ENCODE measurements around the gene ZNF174. TPM values are rescaled to one million over a fixed set of nuclear protein-coding genes. Genes with fewer than 3 reads are reported as not detected.
A peak's percentile ranks its signal among the peaks of the same experiment; 100 is the strongest.

The ZNF174 gene
- total RNA-seq, 1 donor from 2014 or later: 10.4 TPM

DNA sequence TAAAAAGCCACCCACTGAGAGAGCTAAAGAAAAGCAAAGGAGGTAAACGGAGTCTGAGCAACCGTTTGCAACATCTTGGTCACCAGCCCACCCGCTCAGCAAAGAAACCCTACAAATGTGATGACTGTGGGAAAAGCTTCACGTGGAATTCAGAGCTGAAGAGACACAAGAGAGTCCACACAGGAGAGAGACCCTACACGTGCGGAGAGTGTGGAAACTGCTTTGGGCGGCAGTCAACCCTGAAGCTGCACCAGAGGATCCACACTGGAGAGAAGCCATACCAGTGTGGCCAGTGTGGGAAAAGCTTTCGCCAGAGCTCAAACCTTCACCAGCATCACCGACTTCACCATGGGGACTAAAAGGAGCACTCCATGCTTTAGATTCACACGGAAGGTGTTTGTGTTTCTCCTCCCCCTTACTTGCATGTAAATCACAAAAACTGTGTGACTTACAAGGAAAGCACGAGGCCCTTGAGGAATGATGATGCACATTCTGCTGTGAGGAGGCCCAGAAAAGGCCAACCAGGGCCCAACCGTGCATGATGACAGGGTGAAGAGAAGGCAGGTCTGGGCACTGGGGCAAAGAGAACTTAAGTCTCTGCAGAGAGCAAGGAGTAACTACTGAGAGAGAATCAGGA lies 7.7 kb downstream of the ZNF174 start:
- intact Hi-C loops (cut with micrococcal nuclease): no loop called here
- POLR2A ChIA-PET: interaction anchor here (0.6 kb wide), 1 partner anchor 143 kb away, joined by 3 read pairs; no protein-coding TSS in a partner anchor
- H3K27ac Mint-ChIP-seq: no peak overlapping the region
- DNase-seq (no peak), ATAC-seq (ENCODE audit: low read depth) (no peak)
- peaks cover 3% of the 10 kb centered on the region for H3K4me1 Mint-ChIP-seq
- no peaks in the 10 kb centered on the region for H3K27me3 Mint-ChIP-seq
- H3K4me3 Mint-ChIP-seq: no peak overlapping the region
- TF ChIP-seq CTCF (IDR thresholded peaks at IDR 0.05): no peak
- H3K36me3 Mint-ChIP-seq (ENCODE audit: low read depth): peaks cover 71% of the 10 kb centered on the region
- H3K9me3 Mint-ChIP-seq: peaks cover 24% of the 10 kb centered on the region
- CTCF ChIA-PET: no interaction called here

GRCh38 chr16:3413730-3414379 lies 12.8 kb downstream of the ZNF174 start:
- ChIA-PET POLR2A (no interaction called here), CTCF (no interaction called here)
- TF ChIP-seq CTCF (IDR thresholded peaks at IDR 0.05): no peak
- H3K36me3 Mint-ChIP-seq (ENCODE audit: low read depth): peaks cover 32% of the 10 kb centered on the region
- DNase-seq (no peak), ATAC-seq (ENCODE audit: low read depth) (no peak)
- intact Hi-C loops (cut with micrococcal nuclease): no loop called here
- H3K4me3 Mint-ChIP-seq: no peak overlapping the region
- peaks cover 17% of the 10 kb centered on the region for H3K9me3 Mint-ChIP-seq
- no peak overlapping the region for H3K27ac Mint-ChIP-seq
- H3K4me1 Mint-ChIP-seq: no peaks in the 10 kb centered on the region
- H3K27me3 Mint-ChIP-seq: no peaks in the 10 kb centered on the region

DNA sequence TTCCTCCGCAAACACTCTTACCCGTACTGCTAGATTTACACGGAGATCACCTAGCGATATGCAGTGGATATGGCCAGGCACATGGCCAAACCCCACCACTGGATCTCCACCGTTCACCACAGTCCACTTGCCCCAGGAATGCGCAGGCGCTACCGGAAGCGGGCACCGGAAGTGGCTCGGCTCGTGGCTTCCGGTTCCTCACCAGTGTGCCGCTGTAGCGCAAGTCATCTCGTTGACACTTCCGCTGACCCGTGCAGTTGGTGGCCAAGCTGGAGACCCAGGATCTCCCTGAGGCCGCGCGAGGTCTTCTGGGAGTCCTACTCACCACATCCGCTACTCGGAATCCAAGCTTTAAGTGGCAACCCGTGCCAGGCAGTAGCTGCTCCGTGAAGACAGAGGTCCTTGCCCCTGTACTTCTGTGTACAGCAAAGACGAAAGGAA lies 30.8 kb downstream of the ZNF174 start:
- H3K9me3 Mint-ChIP-seq: peaks cover 3% of the 10 kb centered on the region
- peaks cover 37% of the 10 kb centered on the region for H3K36me3 Mint-ChIP-seq (ENCODE audit: low read depth)
- ATAC-seq (ENCODE audit: low read depth) (peak; percentile 25), DNase-seq (peak; percentile 22)
- H3K4me1 Mint-ChIP-seq: peaks cover 5% of the 10 kb centered on the region
- intact Hi-C loops (cut with micrococcal nuclease): no loop called here
- H3K27me3 Mint-ChIP-seq: peaks cover 2% of the 10 kb centered on the region
- no peak overlapping the region for H3K27ac Mint-ChIP-seq
- TF ChIP-seq CTCF (IDR thresholded peaks at IDR 0.05): no peak
- POLR2A ChIA-PET: interaction anchor here (1.2 kb wide), 1 partner anchor 25 kb away, joined by 4 read pairs; no protein-coding TSS in a partner anchor
- peak overlapping the region; percentile 67 for H3K4me3 Mint-ChIP-seq
- CTCF ChIA-PET: interaction anchor here (1.5 kb wide), 1 partner anchor 400 kb away, joined by 3 read pairs; no protein-coding TSS in a partner anchor

GRCh38 chr16:3434373-3434772 lies 33.4 kb downstream of the ZNF174 start:
- TF ChIP-seq CTCF (IDR thresholded peaks at IDR 0.05): no peak
- H3K27me3 Mint-ChIP-seq: peaks cover 9% of the 10 kb centered on the region
- ChIA-PET CTCF (no interaction called here), POLR2A (no interaction called here)
- no peak overlapping the region for H3K4me3 Mint-ChIP-seq
- H3K27ac Mint-ChIP-seq: no peak overlapping the region
- H3K36me3 Mint-ChIP-seq (ENCODE audit: low read depth): peaks cover 57% of the 10 kb centered on the region
- H3K4me1 Mint-ChIP-seq: peaks cover 5% of the 10 kb centered on the region
- DNase-seq (no peak), ATAC-seq (ENCODE audit: low read depth) (no peak)
- intact Hi-C loops (cut with micrococcal nuclease): no loop called here
- peaks cover 5% of the 10 kb centered on the region for H3K9me3 Mint-ChIP-seq

- no peak overlapping the region for H3K27ac Mint-ChIP-seq
- H3K36me3 Mint-ChIP-seq (ENCODE audit: low read depth): peaks cover 52% of the 10 kb centered on the region
- no peak for TF ChIP-seq CTCF (IDR thresholded peaks at IDR 0.05)
- ATAC-seq (ENCODE audit: low read depth) (no peak), DNase-seq (no peak)
- ChIA-PET POLR2A (no interaction called here), CTCF (no interaction called here)
- peaks cover 16% of the 10 kb centered on the region for H3K9me3 Mint-ChIP-seq
- peaks cover 15% of the 10 kb centered on the region for H3K4me1 Mint-ChIP-seq
- intact Hi-C loops (cut with micrococcal nuclease): no loop called here
- H3K4me3 Mint-ChIP-seq: no peak overlapping the region
- peaks cover 11% of the 10 kb centered on the region for H3K27me3 Mint-ChIP-seq
These were observed 38.6 kb downstream of the ZNF174 start for GRCh38 chr16:3439637-3440036.

Measured in activated B cell treated with CpG ODN at 0.5 μM for 24 hours (primary cell).